Stomach (tissue), 4 donors: ENCODE measurements around the gene MALSU1.

ENCODE experiments used
- EP300 ChIP-seq: sonication (generic); formaldehyde crosslinking; IDR thresholded peaks from one replicate; pipeline ENCODE4 v1.6.1; 2017; ENCODE audit warnings: antibody characterized with exemption
- POLR2A ChIP-seq, 4 donors: fragments of 450-650 bp; IDR thresholded peaks; one replicate each; pipeline ENCODE4 v1.6.1; 2016; ENCODE audit warnings: antibody characterized with exemption in 4 of 4, control low read depth in 2 of 4, mild to moderate bottlenecking in 1 of 4, moderate library complexity in 1 of 4
- TF ChIP-seq, protein P1 (sequence below), 7 experiments: fragments of 450-650 bp in 4 of 7; fragments of 200-600 bp in 3 of 7; sonication (generic) in 3 of 7; IDR thresholded peaks; one replicate each; pipeline ENCODE4 v1.5.1; 2016 to 2019; ENCODE audit warnings: antibody characterized with exemption in 7 of 7, control low read depth in 2 of 7, mild to moderate bottlenecking in 1 of 7

DNA sequence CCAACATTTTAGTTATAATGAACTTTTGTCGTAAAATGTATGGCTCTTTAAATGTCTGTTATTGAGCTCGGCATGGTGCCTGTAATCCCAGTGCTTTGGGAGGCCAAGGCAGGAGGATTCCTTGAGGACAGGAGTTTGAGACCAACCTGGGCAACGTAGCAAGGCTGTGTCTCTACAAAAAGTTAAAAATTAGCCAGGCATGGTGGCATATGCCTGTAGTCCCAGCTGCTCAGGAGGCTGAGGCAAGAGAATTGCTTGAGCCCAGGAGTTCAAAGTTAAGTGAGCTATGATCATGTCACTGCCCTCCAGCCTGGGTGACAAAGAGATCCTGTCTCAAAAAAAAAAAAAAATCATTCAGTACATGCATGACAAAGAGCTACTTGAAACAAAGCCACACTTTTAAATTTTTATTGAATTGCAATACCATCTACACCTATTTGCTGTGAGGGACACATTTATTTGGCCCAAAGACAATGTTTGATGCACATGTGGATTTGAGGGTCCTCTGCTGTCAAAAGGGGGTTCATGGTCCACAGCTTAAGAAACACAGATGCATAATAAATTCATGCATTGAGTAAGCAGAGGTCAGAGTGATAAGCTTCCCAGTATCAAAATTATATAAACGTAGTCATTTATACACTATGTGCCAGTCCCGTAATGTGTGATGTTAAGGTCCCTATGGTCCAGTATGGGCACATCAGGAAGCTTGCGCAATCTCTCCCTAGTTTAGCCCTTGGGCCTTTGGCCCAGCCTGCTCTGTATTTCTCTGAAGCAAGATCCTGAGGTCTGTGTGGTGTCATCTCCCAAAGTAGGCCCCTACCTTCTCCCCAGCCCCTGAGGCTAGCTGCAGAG is 4.4 kb upstream of the MALSU1 start:
- TF ChIP-seq EP300 (no peak), POLR2A (IDR thresholded peaks at IDR 0.05) (no peak)
- TF ChIP-seq, protein P1, sequence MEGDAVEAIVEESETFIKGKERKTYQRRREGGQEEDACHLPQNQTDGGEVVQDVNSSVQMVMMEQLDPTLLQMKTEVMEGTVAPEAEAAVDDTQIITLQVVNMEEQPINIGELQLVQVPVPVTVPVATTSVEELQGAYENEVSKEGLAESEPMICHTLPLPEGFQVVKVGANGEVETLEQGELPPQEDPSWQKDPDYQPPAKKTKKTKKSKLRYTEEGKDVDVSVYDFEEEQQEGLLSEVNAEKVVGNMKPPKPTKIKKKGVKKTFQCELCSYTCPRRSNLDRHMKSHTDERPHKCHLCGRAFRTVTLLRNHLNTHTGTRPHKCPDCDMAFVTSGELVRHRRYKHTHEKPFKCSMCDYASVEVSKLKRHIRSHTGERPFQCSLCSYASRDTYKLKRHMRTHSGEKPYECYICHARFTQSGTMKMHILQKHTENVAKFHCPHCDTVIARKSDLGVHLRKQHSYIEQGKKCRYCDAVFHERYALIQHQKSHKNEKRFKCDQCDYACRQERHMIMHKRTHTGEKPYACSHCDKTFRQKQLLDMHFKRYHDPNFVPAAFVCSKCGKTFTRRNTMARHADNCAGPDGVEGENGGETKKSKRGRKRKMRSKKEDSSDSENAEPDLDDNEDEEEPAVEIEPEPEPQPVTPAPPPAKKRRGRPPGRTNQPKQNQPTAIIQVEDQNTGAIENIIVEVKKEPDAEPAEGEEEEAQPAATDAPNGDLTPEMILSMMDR (IDR thresholded peaks at IDR 0.05) = no peak
